Effector CD8-positive, alpha-beta T cell (primary cell): Measurements from ENCODE around the gene ARVCF.

ENCODE experiments used
- DNase-seq: peaks from one replicate; lab custom pipeline; 2025; lab: John Stamatoyannopoulos, UW

Gene ARVCF

GRCh38 chr22:20052309-20053259 lies 36.0 kb upstream of the ARVCF start:
- no peak for DNase-seq

- no peak for DNase-seq
These were observed 35.3 kb upstream of the ARVCF start for GRCh38 chr22:20051927-20052308.

- no peak for DNase-seq
These were observed 30.1 kb upstream of the ARVCF start for GRCh38 chr22:20046730-20047129.

- no peak for DNase-seq
These were observed 28.0 kb upstream of the ARVCF start for GRCh38 chr22:20044495-20045151.

GRCh38 chr22:20043997-20044342 lies 27.3 kb upstream of the ARVCF start:
- DNase-seq = no peak

- no peak for DNase-seq
These were observed 26.7 kb upstream of the ARVCF start for GRCh38 chr22:20043057-20043996.

GRCh38 chr22:20040327-20041200 lies 23.9 kb upstream of the ARVCF start:
- DNase-seq = no peak

- DNase-seq = no peak
These were observed 23.2 kb upstream of the ARVCF start for GRCh38 chr22:20039683-20040325.

- no peak for DNase-seq
These were observed 22.0 kb upstream of the ARVCF start for GRCh38 chr22:20038574-20038973.

- DNase-seq = no peak
These were observed 20.8 kb upstream of the ARVCF start for GRCh38 chr22:20037419-20037818.

- DNase-seq = no peak
These were observed 20.1 kb upstream of the ARVCF start for GRCh38 chr22:20036535-20037392.

GRCh38 chr22:20036084-20036482 lies 19.5 kb upstream of the ARVCF start:
- DNase-seq = no peak

GRCh38 chr22:20035375-20036083 lies 18.9 kb upstream of the ARVCF start:
- DNase-seq = no peak

- DNase-seq = no peak
These were observed 17.5 kb upstream of the ARVCF start for GRCh38 chr22:20034143-20034542.

GRCh38 chr22:20033045-20033706 lies 16.6 kb upstream of the ARVCF start:
- DNase-seq = no peak

GRCh38 chr22:20032407-20032991 lies 15.9 kb upstream of the ARVCF start:
- no peak for DNase-seq

- DNase-seq = no peak
These were observed 15.2 kb upstream of the ARVCF start for GRCh38 chr22:20031732-20032406.
